Smooth muscle cell (in vitro differentiated cells): Measurements from ENCODE around the gene RGS6. TPM values are rescaled to one million over a fixed set of nuclear protein-coding genes. Genes with fewer than 3 reads are reported as not detected.

ENCODE experiments used
- DNase-seq: peaks from one replicate; lab custom pipeline; 2025; ENCODE audit not compliant: unreplicated experiment; lab: John Stamatoyannopoulos, UW
- H2AFZ ChIP-seq: fragments of 200-600 bp; sonication (generic); 2 replicates; pipeline ENCODE4 v1.6.0; 2016; ENCODE audit warnings: antibody characterized with exemption, low read depth, mild to moderate bottlenecking
- H3F3A ChIP-seq: fragments of 200-600 bp; sonication (generic); 2 replicates; pipeline ENCODE4 v1.6.0; 2017; ENCODE audit warnings: antibody characterized with exemption, low read depth
- H3K27ac ChIP-seq: fragments of 200-600 bp; sonication (generic); 2 replicates; pipeline ENCODE4 v1.5.1; 2016; ENCODE audit warnings: low read depth, mild to moderate bottlenecking
- H3K27me3 ChIP-seq: fragments of 200-600 bp; sonication (generic); 2 replicates; pipeline ENCODE4 v1.6.1; 2016; ENCODE audit warnings: low read depth, mild to moderate bottlenecking
- H3K36me3 ChIP-seq: fragments of 200-600 bp; sonication (generic); 2 replicates; pipeline ENCODE4 v1.5.1; 2016; ENCODE audit warnings: low read depth
- H3K4me1 ChIP-seq: fragments of 200-600 bp; sonication (generic); 2 replicates; pipeline ENCODE4 v1.5.1; 2016; ENCODE audit warnings: low read depth
- H3K4me2 ChIP-seq: fragments of 200-600 bp; sonication (generic); 2 replicates; pipeline ENCODE4 v1.6.0; 2016; ENCODE audit warnings: mild to moderate bottlenecking
- H3K4me3 ChIP-seq: fragments of 200-600 bp; sonication (generic); 2 replicates; pipeline ENCODE4 v1.5.1; 2016; ENCODE audit warnings: mild to moderate bottlenecking
- H3K79me2 ChIP-seq: fragments of 200-600 bp; sonication (generic); 2 replicates; pipeline ENCODE4 v1.6.0; 2016; ENCODE audit warnings: low read depth, mild to moderate bottlenecking
- H3K9ac ChIP-seq: fragments of 200-600 bp; sonication (generic); 2 replicates; pipeline ENCODE4 v1.6.0; 2016; ENCODE audit warnings: low read depth
- H3K9me3 ChIP-seq: fragments of 200-600 bp; sonication (generic); replicated peaks from 2 replicates; pipeline ENCODE4 v1.5.1; 2016; ENCODE audit warnings: low read depth
- H4K20me1 ChIP-seq: fragments of 200-600 bp; sonication (generic); 2 replicates; pipeline ENCODE4 v1.6.0; 2016; ENCODE audit warnings: low read depth
- WGBS: methylation state at CpG from one replicate; pipeline ENCODE4 v1.1.7; 2016; ENCODE audit warnings: low lambda C conversion rate; 5-methylcytosine and 5-hydroxymethylcytosine counted together
- polyA plus RNA-seq: library from polyadenylated mRNA; unstranded; fragments of >200 nt; fragmentation: Nextera tagmentation; extraction: Ambion mirVana; gene quantifications from 2 replicates; pipeline ENCODE4 v1.2.1, GENCODE V29; 2016
- total RNA-seq: library from RNA; depleted of rRNA; stranded (reverse); fragments of >200 nt; gene quantifications from 2 replicates; pipeline ENCODE4 v1.2.3, GENCODE V29; 2014
- TF ChIP-seq, protein P1 (sequence below): fragments of 200-600 bp; sonication (generic); IDR thresholded peaks from 2 replicates; pipeline ENCODE4 v1.5.1; 2017; ENCODE audit warnings: borderline replicate concordance, mild to moderate bottlenecking, antibody characterized with exemption; ENCODE audit not compliant: insufficient read depth, poor library complexity, severe bottlenecking

The RGS6 gene
- total and polyA plus RNA-seq, 2 experiments from 2014 or later, result 0.40 TPM; not detected in 1

- H2AFZ ChIP-seq, result no peak overlapping the region
- no peaks in the 10 kb centered on the region for H3F3A ChIP-seq
- TF ChIP-seq, protein P1, sequence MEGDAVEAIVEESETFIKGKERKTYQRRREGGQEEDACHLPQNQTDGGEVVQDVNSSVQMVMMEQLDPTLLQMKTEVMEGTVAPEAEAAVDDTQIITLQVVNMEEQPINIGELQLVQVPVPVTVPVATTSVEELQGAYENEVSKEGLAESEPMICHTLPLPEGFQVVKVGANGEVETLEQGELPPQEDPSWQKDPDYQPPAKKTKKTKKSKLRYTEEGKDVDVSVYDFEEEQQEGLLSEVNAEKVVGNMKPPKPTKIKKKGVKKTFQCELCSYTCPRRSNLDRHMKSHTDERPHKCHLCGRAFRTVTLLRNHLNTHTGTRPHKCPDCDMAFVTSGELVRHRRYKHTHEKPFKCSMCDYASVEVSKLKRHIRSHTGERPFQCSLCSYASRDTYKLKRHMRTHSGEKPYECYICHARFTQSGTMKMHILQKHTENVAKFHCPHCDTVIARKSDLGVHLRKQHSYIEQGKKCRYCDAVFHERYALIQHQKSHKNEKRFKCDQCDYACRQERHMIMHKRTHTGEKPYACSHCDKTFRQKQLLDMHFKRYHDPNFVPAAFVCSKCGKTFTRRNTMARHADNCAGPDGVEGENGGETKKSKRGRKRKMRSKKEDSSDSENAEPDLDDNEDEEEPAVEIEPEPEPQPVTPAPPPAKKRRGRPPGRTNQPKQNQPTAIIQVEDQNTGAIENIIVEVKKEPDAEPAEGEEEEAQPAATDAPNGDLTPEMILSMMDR, result no peak
- H3K4me2 ChIP-seq, result no peak overlapping the region
- DNase-seq, result no peak
- WGBS, result 79% methylated on average over 5 of the region's 5 CpGs
- no peaks in the 10 kb centered on the region for H3K9me3 ChIP-seq
- no peak overlapping the region for H3K27ac ChIP-seq
- no peaks in the 10 kb centered on the region for H3K4me1 ChIP-seq
- no peak overlapping the region for H3K4me3 ChIP-seq
- no peaks in the 10 kb centered on the region for H3K27me3 ChIP-seq
- H3K36me3 ChIP-seq, result no peaks in the 10 kb centered on the region
- H3K79me2 ChIP-seq, result no peaks in the 10 kb centered on the region
- H3K9ac ChIP-seq, result no peak overlapping the region
- no peaks in the 10 kb centered on the region for H4K20me1 ChIP-seq
These were observed 311.4 kb downstream of the RGS6 start for GRCh38 chr14:72243309-72244293.

DNA sequence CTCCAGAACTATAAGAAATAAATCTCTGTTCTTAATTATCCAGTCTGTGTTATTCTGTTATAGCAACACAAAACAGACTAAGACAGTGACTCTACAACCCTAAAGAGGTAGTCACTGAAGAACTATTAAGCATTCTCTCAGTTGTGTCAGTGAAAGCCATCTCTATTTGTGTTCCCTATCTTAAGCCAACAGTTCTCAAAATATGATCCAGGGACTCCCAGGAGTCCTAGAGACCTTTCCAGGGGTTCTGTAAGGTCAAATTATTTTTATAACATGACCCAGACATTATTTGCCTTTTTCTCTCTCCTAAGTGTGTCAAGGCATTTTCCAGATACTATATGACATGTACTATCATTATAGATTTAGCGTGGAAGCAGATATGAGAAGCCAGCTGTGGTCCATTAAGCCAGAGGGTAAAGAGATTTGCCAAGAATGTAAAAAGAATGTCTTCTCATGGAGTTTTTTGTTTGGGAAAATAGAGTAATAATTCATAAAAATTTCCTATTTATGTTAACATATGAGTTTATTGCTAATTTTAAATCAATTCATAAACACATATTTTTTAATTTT lies 315.8 kb downstream of the RGS6 start:
- H3K4me2 ChIP-seq, result no peak overlapping the region
- H3F3A ChIP-seq, result no peaks in the 10 kb centered on the region
- H4K20me1 ChIP-seq, result no peaks in the 10 kb centered on the region
- no peaks in the 10 kb centered on the region for H3K36me3 ChIP-seq
- H3K4me3 ChIP-seq, result no peak overlapping the region
- no peak overlapping the region for H3K9ac ChIP-seq
- WGBS, result 43% methylated on average over 1 of the region's 1 CpG
- no peak overlapping the region for H2AFZ ChIP-seq
- DNase-seq, result no peak
- H3K4me1 ChIP-seq, result peaks cover 3% of the 10 kb centered on the region
- no peaks in the 10 kb centered on the region for H3K79me2 ChIP-seq
- TF ChIP-seq, protein P1, result no peak
- no peaks in the 10 kb centered on the region for H3K27me3 ChIP-seq
- no peak overlapping the region for H3K27ac ChIP-seq
- H3K9me3 ChIP-seq, result no peaks in the 10 kb centered on the region

DNA sequence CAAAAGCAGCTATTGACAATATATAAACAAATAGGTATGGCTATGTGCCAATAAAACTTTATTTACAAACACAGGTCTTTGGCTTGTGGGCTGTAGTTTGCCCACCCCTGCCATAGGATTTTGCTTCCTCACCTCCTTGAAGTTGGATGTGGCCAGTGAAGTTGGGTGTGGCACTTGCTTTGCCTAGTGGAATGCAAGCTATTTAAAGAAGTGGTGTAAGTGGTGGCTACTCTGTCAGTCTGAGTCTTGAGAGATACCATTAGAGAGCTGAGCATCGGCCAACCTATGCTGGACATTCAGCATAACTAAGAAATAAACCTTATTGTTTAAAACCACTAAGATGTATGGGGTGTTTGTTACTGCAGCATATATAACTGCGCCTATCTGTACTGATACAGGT lies 321.3 kb downstream of the RGS6 start:
- TF ChIP-seq, protein P1, result no peak
- DNase-seq, result no peak
- Histone ChIP-seq H3K9ac (no peak overlapping the region), H3K36me3 (no peaks in the 10 kb centered on the region), H3F3A (no peaks in the 10 kb centered on the region), H3K4me1 (peaks cover 9% of the 10 kb centered on the region), H3K4me3 (no peak overlapping the region), H3K27ac (no peak overlapping the region), H3K9me3 (no peaks in the 10 kb centered on the region), H3K4me2 (no peak overlapping the region), H4K20me1 (no peaks in the 10 kb centered on the region), H3K79me2 (no peaks in the 10 kb centered on the region), H3K27me3 (no peaks in the 10 kb centered on the region), H2AFZ (no peak overlapping the region)
- WGBS, result 89% methylated on average over 2 of the region's 2 CpGs
